22Rv1 (cell line): ENCODE measurements around the gene LIPG.

ENCODE experiments used
- CTCF ChIP-seq: fragments of 450-650 bp; IDR thresholded peaks from 2 replicates; pipeline ENCODE4 v1.5.1; 2017; ENCODE audit warnings: mild to moderate bottlenecking
- ZFX ChIP-seq: fragments of 450-650 bp; IDR thresholded peaks from 2 replicates; pipeline ENCODE4 v1.6.1; 2017; ENCODE audit warnings: antibody characterized with exemption, borderline replicate concordance

- no peak for TF ChIP-seq CTCF
- TF ChIP-seq ZFX, result no peak
These were observed 78.0 kb downstream of the LIPG start for GRCh38 chr18:49639643-49640391.
